Hematopoietic multipotent progenitor cell treated with erythropoietin and hydrocortisone succinate and interleukin-3 and kit ligand, for 17 days (in vitro differentiated cells): ENCODE data around the gene PHF20.
"Not testable (repeated sequence)": the region's sequence is repeated elsewhere in the genome, so short reads cannot be mapped to it uniquely, and the experiment has no call there.

ENCODE experiments used
- DNase-seq: peaks from one replicate; pipeline ENCODE4 v3.0.0-alpha.2; 2015; ENCODE audit warnings: low spot score

Gene PHF20

GRCh38 chr20:35975576-35976373 is 204.0 kb downstream of the PHF20 start:
- no peak for DNase-seq

GRCh38 chr20:35978041-35978513 is 206.3 kb downstream of the PHF20 start:
- DNase-seq: no peak

GRCh38 chr20:35979544-35979943 is 207.7 kb downstream of the PHF20 start:
- no peak for DNase-seq

- DNase-seq: no peak
Measured at GRCh38 chr20:35981969-35982368, 210.2 kb downstream of the PHF20 start.

- DNase-seq: no peak
Measured at GRCh38 chr20:35984382-35984781, 212.6 kb downstream of the PHF20 start.

- no peak for DNase-seq
Measured at GRCh38 chr20:35985806-35986205, 214.0 kb downstream of the PHF20 start.

GRCh38 chr20:35988910-35989463 is 217.2 kb downstream of the PHF20 start:
- DNase-seq: no peak

- DNase-seq: no peak
Measured at GRCh38 chr20:35991142-35991771, 219.4 kb downstream of the PHF20 start.

GRCh38 chr20:35992713-35993335 is 221.0 kb downstream of the PHF20 start:
- peak; percentile 68 for DNase-seq

- DNase-seq: peak; percentile 57
Measured at GRCh38 chr20:35994994-35995453, 223.2 kb downstream of the PHF20 start.

- DNase-seq: not testable (repeated sequence)
Measured at GRCh38 chr20:35996492-35996891, 224.7 kb downstream of the PHF20 start.
